Liver (tissue), 9 donors: ENCODE data around the gene RPL38. TPM values are rescaled to one million over a fixed set of nuclear protein-coding genes. Genes with fewer than 3 reads are reported as not detected.

Source experiments
- DNase-seq: peaks from one replicate; pipeline ENCODE4 v3.0.0-alpha.2; 2017; ENCODE audit warnings: low spot score
- H3K27ac ChIP-seq, 2 donors: one replicate each; pipeline ENCODE4 v1.7.0; 2013; ENCODE audit warnings: inconsistent platforms in 2 of 2, low read length in 2 of 2, control low read depth in 1 of 2, low read depth in 1 of 2, mild to moderate bottlenecking in 1 of 2
- H3K27me3 ChIP-seq, 4 donors: one replicate each; pipeline versions ENCODE4 v1.6.1 to v1.7.0; 2013; ENCODE audit warnings: low read length in 3 of 4, inconsistent platforms in 1 of 4, mild to moderate bottlenecking in 1 of 4, moderate library complexity in 1 of 4; ENCODE audit not compliant: control insufficient read depth in 4 of 4, insufficient read depth in 4 of 4
- H3K36me3 ChIP-seq, 4 donors: one replicate each; pipeline versions ENCODE4 v1.6.1 to v1.7.0; 2013; ENCODE audit warnings: low read length in 3 of 4, mild to moderate bottlenecking in 3 of 4, low read depth in 1 of 4, moderate library complexity in 1 of 4; ENCODE audit not compliant: control insufficient read depth in 4 of 4, insufficient read depth in 3 of 4
- H3K4me1 ChIP-seq, 4 donors: one replicate each; pipeline versions ENCODE4 v1.6.1 to v1.7.0; 2013; ENCODE audit warnings: low read length in 3 of 4, mild to moderate bottlenecking in 3 of 4, moderate library complexity in 1 of 4; ENCODE audit not compliant: control insufficient read depth in 4 of 4, insufficient read depth in 4 of 4
- H3K4me3 ChIP-seq, 3 donors: one replicate each; pipeline versions ENCODE4 v1.6.1 to v1.7.0; 2013; ENCODE audit warnings: low read length in 3 of 3, control low read depth in 1 of 3, low read depth in 1 of 3, mild to moderate bottlenecking in 1 of 3
- H3K9ac ChIP-seq, 2 donors: one replicate each; pipeline ENCODE4 v1.7.0; 2013; ENCODE audit warnings: low read length in 2 of 2, mild to moderate bottlenecking in 2 of 2, moderate library complexity in 2 of 2, control low read depth in 1 of 2, low read depth in 1 of 2
- H3K9me3 ChIP-seq, 4 donors: one replicate each; pipeline versions ENCODE4 v1.6.1 to v1.7.0; 2013; ENCODE audit warnings: low read length in 3 of 4; ENCODE audit not compliant: control insufficient read depth in 4 of 4
- ATF3 ChIP-seq: IDR thresholded peaks from 2 replicates; pipeline ENCODE4 v1.6.1; 2016; ENCODE audit warnings: antibody characterized with exemption
- CTCF ChIP-seq: fragments of 150-350 bp; IDR thresholded peaks from 2 replicates; pipeline ENCODE4 v1.5.1; 2017; ENCODE audit warnings: improper control_type of control experiment, low read depth, low read length; ENCODE audit not compliant: missing input control
- EGR1 ChIP-seq, 2 donors: IDR thresholded peaks; 2 replicates each; pipeline ENCODE4 v1.6.1; 2016 to 2018; ENCODE audit warnings: antibody characterized with exemption in 2 of 2, low read depth in 2 of 2
- FOXA1 ChIP-seq: IDR thresholded peaks from 2 replicates; pipeline ENCODE4 v1.6.1; 2016; ENCODE audit warnings: antibody characterized with exemption
- FOXA2 ChIP-seq: IDR thresholded peaks from 2 replicates; pipeline ENCODE4 v1.6.1; 2016; ENCODE audit warnings: antibody characterized with exemption
- GABPA ChIP-seq, 2 donors: IDR thresholded peaks in 1 of 2; conservative IDR thresholded peaks in 1 of 2; 2 replicates each; pipeline ENCODE4 v1.6.1; 2016; ENCODE audit warnings: antibody characterized with exemption in 2 of 2, mild to moderate bottlenecking in 1 of 2, moderate library complexity in 1 of 2
- HNF4G ChIP-seq: IDR thresholded peaks from 2 replicates; pipeline ENCODE4 v1.6.1; 2016; ENCODE audit warnings: antibody characterized with exemption
- MAX ChIP-seq: IDR thresholded peaks from 2 replicates; pipeline ENCODE4 v1.6.1; 2016; ENCODE audit warnings: antibody characterized with exemption
- NR2F2 ChIP-seq: IDR thresholded peaks from 2 replicates; pipeline ENCODE4 v1.6.1; 2016; ENCODE audit warnings: antibody characterized with exemption
- RAD21 ChIP-seq, 2 donors: IDR thresholded peaks; 2 replicates each; pipeline ENCODE4 v1.6.1; 2016; ENCODE audit warnings: antibody characterized with exemption in 2 of 2, mild to moderate bottlenecking in 2 of 2
- REST ChIP-seq: IDR thresholded peaks from 2 replicates; pipeline ENCODE4 v1.6.1; 2016; ENCODE audit warnings: antibody characterized with exemption, mild to moderate bottlenecking
- RXRA ChIP-seq, 2 donors: IDR thresholded peaks; 2 replicates each; pipeline ENCODE4 v1.6.1; 2017 to 2018; ENCODE audit warnings: antibody characterized with exemption in 2 of 2, mild to moderate bottlenecking in 1 of 2
- SP1 ChIP-seq: IDR thresholded peaks from 2 replicates; pipeline ENCODE4 v1.6.1; 2018; ENCODE audit warnings: antibody characterized with exemption, mild to moderate bottlenecking
- TAF1 ChIP-seq: conservative IDR thresholded peaks from 2 replicates; pipeline ENCODE4 v1.6.1; 2016; ENCODE audit warnings: antibody characterized with exemption, mild to moderate bottlenecking
- YY1 ChIP-seq: IDR thresholded peaks from 2 replicates; pipeline ENCODE4 v1.6.1; 2016; ENCODE audit warnings: antibody characterized with exemption, mild to moderate bottlenecking
- ZBTB33 ChIP-seq: IDR thresholded peaks from 2 replicates; pipeline ENCODE4 v1.6.1; 2016; ENCODE audit warnings: antibody characterized with exemption
- WGBS: extraction: QIAGEN DNeasy Blood & Tissue Kit; methylation state at CpG from one replicate; pipeline ENCODE4 v1.1.7; 2013; 5-methylcytosine and 5-hydroxymethylcytosine counted together
- polyA plus RNA-seq, 2 donors: library from polyadenylated mRNA; stranded (reverse) in 1 of 2; unstranded in 1 of 2; fragments of 200-250 nt in 1 of 2; fragments of >200 nt in 1 of 2; fragmentation: Nextera tagmentation in 1 of 2; extraction: Ambion mirVana in 1 of 2; gene quantifications; one replicate each; pipeline versions ENCODE4 v1.2.1 to v1.2.3, GENCODE V29; 2013 to 2015
- total RNA-seq, 2 donors: library from RNA; depleted of rRNA; stranded (reverse); fragments of >200 nt; gene quantifications; one replicate each; pipeline ENCODE4 v1.2.3, GENCODE V29; 2014
- donor health status: healthy.
- donor health status: healthy.
- donor health status: healthy.
- donor health status: healthy.
- donor health status: healthy.

RPL38 gene
- total and polyA plus RNA-seq, 4 donors: 67.7 to 1,367 (median 455) TPM

DNA sequence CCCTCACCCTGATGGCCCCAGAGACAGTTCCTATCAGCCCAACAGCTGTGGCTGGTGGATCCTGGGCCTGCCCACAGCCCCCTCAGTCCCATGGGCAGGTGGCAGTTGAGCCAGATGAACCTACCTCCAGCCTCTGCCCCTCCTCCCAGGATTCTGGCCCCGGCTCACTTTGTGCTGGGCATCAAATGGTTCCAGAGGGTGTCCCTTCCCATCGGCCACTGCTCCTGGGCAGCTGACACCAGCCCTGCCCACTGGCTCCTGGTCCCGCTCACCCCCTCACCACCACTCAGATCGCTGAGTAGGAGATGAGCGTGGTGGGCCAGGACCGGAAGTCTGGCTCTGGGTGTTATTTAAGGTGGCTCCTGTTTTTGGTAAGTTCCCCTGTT is 11.9 kb downstream of the RPL38 start:
- peaks cover 9 to 31% (median 21%) of the 10 kb centered on the region in 4 donors for H3K4me1 ChIP-seq
- TF ChIP-seq FOXA2: no peak
- TF ChIP-seq SP1: no peak
- no peak for TF ChIP-seq HNF4G
- TF ChIP-seq ZBTB33: no peak
- TF ChIP-seq EGR1 (IDR thresholded peaks at IDR 0.05; ENCODE audit: low read depth in 2 of 2): no peak
- TF ChIP-seq NR2F2: no peak
- no peak for TF ChIP-seq RXRA (IDR thresholded peaks at IDR 0.05)
- no peak for TF ChIP-seq ATF3
- no peak for TF ChIP-seq GABPA (IDR thresholded peaks at IDR 0.05 in 1 of 2, conservative IDR thresholded peaks at IDR 0.05 in 1 of 2)
- no peak for TF ChIP-seq YY1
- no peak for TF ChIP-seq REST
- no peak for TF ChIP-seq RAD21 (IDR thresholded peaks at IDR 0.05)
- no peak for TF ChIP-seq FOXA1
- TF ChIP-seq MAX: no peak
- no peak for TF ChIP-seq TAF1
- no peak for DNase-seq
- no peaks in the 10 kb centered on the region for H3K27me3 ChIP-seq
- H3K36me3 ChIP-seq: no peaks in the 10 kb centered on the region
- WGBS: 78% methylated on average over 6 of the region's 6 CpGs
- no peak overlapping the region for H3K9ac ChIP-seq
- H3K9me3 ChIP-seq: no peaks in the 10 kb centered on the region
- H3K4me3 ChIP-seq: no peak overlapping the region
- H3K27ac ChIP-seq: no peak overlapping the region

DNA sequence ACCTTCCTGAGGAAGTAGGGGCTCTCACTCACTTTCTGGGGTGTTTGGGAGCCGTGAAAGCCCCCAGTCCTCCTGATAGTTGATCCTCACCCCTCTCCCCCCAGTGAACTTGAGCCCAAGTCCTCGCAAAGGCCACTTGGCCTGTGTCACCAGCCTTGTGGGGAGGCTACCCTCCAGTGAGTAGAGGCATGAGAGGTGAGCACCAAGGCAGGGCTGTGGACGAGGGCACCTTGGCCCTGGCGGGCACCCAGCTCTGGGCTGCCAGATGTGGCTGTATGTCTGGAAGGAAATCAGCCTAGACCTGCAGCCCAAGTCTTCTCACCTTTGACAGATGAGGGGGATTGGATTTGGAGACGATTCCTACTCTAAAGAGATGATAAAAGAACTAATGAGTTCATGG is 13.0 kb downstream of the RPL38 start:
- H3K27me3 ChIP-seq: no peaks in the 10 kb centered on the region
- DNase-seq: no peak
- H3K9me3 ChIP-seq: no peaks in the 10 kb centered on the region
- 79% methylated on average over 5 of the region's 5 CpGs for WGBS
- TF ChIP-seq CTCF (no peak), HNF4G (no peak), ATF3 (no peak), FOXA2 (no peak), MAX (no peak), TAF1 (no peak), YY1 (no peak), NR2F2 (no peak), RXRA (IDR thresholded peaks at IDR 0.05) (no peak), GABPA (IDR thresholded peaks at IDR 0.05 in 1 of 2, conservative IDR thresholded peaks at IDR 0.05 in 1 of 2) (no peak), EGR1 (IDR thresholded peaks at IDR 0.05; ENCODE audit: low read depth in 2 of 2) (no peak), ZBTB33 (no peak), RAD21 (IDR thresholded peaks at IDR 0.05) (no peak), REST (no peak)
- peaks cover 9 to 25% (median 19%) of the 10 kb centered on the region in 4 donors for H3K4me1 ChIP-seq
- no peaks in the 10 kb centered on the region for H3K36me3 ChIP-seq
- no peak overlapping the region for H3K4me3 ChIP-seq
- H3K9ac ChIP-seq: no peak overlapping the region
- no peak overlapping the region for H3K27ac ChIP-seq
